Sigmoid colon (tissue), 4 donors: ENCODE results near the gene METRN.

Experiments
- EP300 ChIP-seq, 4 donors: sonication (generic); formaldehyde crosslinking; IDR thresholded peaks; one replicate each; pipeline ENCODE4 v1.6.1; 2017; ENCODE audit warnings: antibody characterized with exemption in 4 of 4
- POLR2A ChIP-seq, 2 donors: fragments of 450-650 bp; IDR thresholded peaks; one replicate each; pipeline ENCODE4 v1.6.1; 2016; ENCODE audit warnings: antibody characterized with exemption in 2 of 2, mild to moderate bottlenecking in 2 of 2, moderate library complexity in 2 of 2
- POLR2AphosphoS5 ChIP-seq, 4 donors: sonication (generic); formaldehyde crosslinking; IDR thresholded peaks; one replicate each; pipeline ENCODE4 v1.6.1; 2017; ENCODE audit warnings: antibody characterized with exemption in 4 of 4
- TF ChIP-seq, protein P1 (sequence below), 4 experiments: fragments of 450-650 bp in 3 of 4; fragments of 200-600 bp in 1 of 4; IDR thresholded peaks; one replicate each; pipeline ENCODE4 v1.5.1; 2016 to 2019; ENCODE audit warnings: antibody characterized with exemption in 4 of 4, mild to moderate bottlenecking in 3 of 4, moderate library complexity in 2 of 4

DNA sequence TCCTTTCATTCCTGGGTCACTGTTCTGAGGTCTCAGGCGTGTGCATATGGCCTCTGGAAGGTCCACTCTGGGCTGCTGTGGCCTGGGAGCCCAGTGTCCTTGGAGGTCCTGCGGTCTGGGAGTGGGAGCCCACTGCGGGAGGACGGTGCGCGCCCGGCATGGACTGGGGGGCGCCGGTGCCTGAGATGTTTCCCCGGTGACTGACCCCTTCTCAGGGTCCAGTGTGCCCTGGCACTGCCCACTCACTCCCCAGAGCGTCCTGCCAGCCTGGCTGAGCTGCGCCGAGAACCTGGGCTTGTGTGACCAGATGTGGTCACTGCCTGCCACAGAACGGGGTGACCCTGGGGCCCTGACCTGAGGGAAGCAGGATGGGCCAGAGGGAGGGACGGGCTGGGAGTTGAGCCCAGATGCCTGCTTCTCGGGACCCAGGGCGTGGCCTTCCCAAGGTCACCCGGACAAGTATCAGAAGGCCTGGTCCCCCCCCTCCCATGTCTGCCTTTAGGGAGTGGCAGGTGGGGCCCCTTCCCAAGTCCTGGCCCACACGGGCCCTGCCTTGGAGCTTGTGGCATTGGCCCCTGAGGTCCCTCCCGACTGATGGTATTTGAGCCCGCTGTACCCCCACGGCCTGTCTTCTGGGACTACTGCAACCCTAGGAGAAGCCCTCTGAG lies 40.6 kb upstream of the METRN start:
- TF ChIP-seq, protein P1, sequence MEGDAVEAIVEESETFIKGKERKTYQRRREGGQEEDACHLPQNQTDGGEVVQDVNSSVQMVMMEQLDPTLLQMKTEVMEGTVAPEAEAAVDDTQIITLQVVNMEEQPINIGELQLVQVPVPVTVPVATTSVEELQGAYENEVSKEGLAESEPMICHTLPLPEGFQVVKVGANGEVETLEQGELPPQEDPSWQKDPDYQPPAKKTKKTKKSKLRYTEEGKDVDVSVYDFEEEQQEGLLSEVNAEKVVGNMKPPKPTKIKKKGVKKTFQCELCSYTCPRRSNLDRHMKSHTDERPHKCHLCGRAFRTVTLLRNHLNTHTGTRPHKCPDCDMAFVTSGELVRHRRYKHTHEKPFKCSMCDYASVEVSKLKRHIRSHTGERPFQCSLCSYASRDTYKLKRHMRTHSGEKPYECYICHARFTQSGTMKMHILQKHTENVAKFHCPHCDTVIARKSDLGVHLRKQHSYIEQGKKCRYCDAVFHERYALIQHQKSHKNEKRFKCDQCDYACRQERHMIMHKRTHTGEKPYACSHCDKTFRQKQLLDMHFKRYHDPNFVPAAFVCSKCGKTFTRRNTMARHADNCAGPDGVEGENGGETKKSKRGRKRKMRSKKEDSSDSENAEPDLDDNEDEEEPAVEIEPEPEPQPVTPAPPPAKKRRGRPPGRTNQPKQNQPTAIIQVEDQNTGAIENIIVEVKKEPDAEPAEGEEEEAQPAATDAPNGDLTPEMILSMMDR (IDR thresholded peaks at IDR 0.05): no peak
- TF ChIP-seq POLR2A (IDR thresholded peaks at IDR 0.05): no peak
- TF ChIP-seq POLR2AphosphoS5 (IDR thresholded peaks at IDR 0.05): no peak
- TF ChIP-seq EP300 (IDR thresholded peaks at IDR 0.05): no peak
